GM19463 (cell line): ENCODE data around the gene TBX20.
"Not testable (repeated sequence)": the region's sequence is repeated elsewhere in the genome, so short reads cannot be mapped to it uniquely, and the experiment has no call there.

ENCODE experiments used
- ATAC-seq: cut with Tn5 transposase; IDR thresholded peaks from one replicate; pipeline ENCODE4 v1.9.1; 2021; ENCODE audit warnings: mild to moderate bottlenecking, moderate library complexity; ENCODE audit not compliant: unreplicated experiment

TBX20 gene

DNA sequence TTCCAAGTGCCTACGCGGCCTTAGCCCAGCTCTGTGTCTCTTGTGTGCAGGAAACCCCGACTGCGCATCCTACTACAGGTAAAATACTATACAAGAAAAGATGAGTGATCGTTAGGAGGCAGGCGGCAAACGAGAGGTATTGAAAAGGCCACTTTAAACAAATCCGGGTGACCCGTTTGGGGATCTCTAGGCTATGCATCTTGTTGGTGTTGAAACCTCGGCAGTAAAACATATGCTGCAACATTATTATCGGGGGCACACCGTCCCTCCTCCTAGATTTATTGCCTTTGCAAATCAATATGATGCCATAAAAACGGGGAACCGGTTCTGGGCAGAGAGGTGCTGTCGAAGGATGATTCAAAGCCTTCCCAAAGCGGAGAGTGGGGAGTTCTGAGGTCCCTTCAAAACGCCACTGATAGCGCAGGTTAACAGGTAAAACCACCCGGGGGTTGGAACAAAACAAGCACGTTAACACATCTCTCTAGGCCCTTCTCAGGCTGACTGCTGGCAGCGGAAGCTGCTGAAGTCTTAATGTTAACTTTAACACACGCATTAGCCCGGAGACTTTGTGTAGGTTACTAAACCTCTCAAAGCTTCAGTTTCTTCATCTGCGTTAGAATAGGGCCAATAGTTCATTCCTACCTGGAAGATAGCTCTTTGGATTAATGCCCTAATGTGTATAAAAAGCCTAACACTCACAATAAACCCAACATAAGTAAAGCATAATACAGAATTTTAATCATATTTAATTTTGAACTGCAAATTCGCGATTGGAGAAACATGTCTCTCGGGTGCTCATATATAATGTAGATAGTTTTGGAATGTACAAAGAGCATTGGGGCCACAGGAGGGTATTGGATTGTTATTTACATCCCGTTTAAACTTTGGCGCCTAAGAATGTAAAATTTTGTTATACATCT, 2.6 kb upstream of the TBX20 start:
- no peak for ATAC-seq

DNA sequence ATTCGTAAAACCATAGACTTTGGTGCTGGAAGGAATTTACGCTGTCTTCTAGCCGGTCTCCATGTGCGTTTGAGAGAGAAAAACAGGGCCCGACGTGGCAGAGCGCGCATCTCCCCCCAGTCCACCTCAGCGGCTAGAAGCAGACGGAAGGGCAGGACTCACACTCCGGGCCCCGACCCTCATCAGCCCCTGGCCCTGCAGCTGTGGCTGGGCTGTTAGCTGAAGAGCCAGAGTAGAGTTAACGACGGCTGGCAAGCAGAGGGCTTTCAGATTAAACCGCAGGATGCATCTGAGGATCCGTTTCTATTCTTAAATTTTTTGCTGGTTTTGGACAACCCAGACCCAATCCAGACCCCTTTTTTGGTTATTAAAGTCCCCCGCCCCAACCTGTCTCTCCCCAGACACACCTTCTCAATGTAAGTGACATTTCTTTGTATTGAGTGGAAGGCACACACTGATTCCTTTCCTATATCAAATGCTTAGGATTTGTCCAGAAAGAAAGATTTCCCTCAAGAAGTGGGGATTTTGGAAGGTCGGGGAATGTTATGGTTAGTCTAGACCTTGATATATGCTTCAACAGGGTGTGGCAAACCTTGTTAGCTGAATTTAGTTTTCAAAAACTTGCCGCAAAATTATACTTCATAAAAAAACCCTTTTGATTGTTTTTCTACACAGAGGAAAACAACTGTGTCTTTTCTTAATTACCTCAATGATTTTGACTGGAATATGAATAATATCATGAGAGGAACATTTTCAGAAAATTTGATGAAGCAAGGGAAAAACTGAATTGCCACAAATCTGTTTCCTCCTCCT, 1.7 kb upstream of the TBX20 start:
- ATAC-seq, result no peak

DNA sequence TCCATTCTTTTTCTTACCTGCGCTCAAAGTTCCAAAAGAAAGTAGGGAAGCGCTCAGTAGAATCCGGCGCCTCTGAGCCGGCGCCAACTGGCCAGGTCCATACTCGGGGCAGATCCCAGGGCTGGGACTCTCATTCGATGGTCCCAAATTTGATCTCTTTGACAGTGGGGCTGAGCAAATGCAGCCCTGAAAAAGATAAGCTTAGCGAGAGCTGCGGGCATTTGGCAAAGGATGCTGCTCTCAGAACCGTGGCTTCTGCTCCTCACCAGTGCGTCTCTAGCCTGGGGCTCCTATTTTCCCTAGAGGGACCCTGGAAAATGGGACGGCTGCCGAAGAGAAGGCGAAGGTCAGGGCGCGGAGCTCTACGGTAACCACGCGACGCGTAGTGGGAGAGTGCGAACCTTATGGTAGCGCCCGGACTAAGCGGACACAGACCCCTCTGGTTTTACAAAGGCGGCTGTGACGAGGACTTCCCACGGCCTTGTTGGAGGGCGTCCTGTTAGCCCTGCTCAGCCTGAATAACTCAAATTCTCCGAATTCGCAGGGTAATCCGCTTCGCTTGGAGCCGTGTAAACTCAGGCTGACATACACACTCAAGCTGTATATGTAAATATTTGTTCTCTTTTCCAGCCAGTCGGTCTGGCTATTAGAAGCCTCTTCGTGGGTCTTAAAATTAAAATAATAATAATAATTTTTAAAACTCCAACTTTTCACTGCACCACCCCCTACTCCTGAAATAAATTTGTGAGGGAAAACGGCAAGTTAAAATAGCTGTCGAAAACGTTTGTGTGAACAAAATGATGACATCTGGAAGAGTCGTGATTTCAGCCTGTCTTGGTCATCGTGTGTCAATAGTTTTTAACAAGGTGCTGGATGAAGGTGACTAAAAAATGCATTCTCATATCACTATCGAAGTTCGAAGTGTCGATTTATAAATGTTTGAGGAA, 869 bp upstream of the TBX20 start:
- no peak for ATAC-seq

DNA sequence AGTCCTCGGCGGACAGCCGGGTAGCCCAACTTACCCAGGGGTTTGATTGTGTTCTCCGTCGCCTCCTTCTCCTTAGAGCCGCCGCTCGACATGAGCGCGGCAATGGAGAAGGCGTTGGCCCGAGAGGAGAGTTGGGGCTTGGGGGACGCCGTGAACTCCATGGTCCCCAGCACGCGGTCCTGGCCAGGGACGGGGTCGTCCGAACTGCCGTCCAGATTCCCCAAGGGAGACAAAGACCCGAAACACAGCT, 515 bp downstream of the TBX20 start:
- ATAC-seq, result no peak

DNA sequence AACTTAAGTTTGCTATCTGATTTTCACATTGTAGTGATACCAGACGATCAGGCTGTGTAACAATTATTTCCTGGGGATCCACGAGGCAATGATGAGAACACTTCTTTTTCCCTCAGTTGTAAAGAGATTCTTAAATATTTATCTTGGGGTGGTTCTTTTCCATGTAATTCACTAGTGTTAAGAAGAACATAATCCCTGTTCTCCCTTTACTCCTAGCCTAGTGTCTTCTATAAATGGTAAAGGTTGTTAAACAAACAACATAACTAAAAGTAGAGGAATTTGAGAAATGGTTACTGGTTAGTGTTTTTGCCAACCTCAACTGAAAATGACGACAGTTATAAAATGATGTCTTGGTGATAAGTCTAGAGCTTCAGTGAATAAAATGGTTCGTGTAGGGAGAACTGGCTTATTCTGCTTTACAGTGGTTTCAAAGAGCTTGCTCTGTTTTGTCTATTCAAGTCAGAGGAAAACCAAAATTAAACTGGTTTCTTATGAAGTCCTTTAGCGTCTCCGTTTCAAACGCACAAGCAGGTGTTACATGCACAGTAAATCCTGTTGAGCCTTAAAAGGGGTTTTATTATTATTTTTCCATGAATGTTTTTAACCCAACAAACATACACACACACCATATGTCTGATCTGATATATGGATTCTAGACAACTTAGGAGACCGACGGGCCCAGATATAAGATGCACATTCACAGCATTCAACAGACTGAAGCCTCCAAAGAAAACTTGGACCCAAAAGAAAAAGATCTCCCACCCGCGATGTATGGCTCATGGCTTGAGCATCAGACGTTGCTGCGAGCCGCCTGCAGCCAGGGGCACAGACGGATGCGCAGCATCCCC, 1.1 kb downstream of the TBX20 start:
- ATAC-seq, result no peak

DNA sequence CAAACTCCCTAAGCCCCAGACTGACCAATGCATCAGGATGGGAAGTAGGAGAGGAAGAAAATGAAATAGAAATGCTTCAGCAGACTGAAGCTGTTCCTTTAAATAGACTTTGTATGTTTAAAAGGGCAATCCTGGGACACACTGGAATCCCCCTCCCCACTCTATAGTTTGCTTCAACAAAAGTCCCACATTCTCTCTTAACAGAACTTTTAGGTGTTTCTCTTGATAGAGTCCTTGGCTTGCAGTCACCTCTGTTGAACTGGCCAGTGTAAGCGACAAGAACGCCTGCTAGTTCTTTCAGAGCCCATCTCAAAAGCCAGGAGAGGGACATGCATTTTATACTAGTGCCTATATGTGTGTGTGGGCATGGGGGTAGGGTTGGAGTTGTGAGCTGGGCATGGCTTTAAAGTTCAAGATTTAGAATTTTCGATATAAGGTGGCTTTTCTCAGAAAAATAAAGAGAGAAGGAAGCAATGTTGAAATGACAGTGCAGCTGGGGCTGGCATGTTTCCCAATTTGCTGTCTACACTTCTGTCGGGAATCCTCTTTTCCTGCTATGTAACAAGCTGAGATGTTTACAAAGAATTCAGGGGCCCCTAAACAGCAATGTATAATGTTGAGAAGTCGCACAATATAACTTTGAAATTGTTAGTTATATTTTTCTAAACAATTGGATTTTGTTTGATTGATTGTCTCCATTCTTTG, 2.1 kb downstream of the TBX20 start:
- ATAC-seq, result no peak

DNA sequence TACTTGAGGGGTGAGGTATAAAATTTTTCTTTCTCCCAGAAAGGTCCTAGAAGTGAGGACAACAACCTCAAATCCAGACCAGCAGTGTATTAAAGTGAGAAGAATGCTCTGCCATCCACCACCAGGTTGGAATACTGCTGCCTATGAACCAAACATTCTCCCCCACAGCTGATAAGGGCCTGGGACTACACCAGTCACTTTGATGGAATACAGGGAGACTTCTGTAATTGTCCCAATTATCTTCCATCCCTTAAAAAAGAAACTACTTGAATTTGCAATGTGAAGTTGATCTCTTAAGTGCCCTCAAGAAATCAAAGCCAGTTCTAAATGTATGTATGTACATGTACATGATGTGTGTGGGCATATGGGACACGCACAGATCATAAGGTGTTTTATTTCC, 3.0 kb downstream of the TBX20 start:
- no peak for ATAC-seq

DNA sequence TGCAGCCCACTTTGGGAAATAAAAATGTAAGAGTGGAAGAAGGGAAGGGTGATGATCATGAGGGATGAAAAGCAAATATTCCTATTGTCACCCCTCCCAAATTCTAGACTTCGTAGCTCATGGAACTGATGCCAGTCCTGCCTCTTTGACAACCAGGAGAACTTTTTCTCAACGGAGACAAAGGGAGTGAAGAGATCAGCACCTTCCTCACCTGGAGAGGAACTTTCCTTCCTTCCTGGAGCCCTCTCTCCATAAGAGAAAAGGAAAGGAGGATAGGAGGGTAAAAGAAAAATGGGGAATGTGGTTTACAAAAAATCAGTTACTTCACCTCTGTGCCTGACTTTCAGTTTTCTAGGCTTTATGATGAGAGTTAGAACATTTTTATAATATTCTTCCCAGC, 3.4 kb downstream of the TBX20 start:
- ATAC-seq, result no peak

DNA sequence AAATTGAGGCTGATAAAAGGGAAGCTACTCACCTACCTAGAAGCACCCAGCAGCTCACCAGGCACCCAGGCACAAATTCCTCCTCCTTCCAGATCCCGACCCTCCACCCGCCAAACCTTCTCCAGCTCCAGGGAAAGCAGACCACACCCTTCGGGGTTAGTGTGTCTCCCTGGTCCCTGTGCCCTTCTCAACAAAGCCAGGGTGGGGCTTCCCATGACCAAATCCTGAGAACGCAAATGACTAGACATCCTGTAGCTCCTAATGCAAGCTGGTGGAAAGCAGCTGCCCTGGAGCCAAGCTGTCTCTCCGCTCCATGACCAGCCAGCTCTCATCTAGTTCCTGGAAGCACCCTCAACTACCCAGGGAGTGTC, 4.4 kb downstream of the TBX20 start:
- no peak for ATAC-seq

DNA sequence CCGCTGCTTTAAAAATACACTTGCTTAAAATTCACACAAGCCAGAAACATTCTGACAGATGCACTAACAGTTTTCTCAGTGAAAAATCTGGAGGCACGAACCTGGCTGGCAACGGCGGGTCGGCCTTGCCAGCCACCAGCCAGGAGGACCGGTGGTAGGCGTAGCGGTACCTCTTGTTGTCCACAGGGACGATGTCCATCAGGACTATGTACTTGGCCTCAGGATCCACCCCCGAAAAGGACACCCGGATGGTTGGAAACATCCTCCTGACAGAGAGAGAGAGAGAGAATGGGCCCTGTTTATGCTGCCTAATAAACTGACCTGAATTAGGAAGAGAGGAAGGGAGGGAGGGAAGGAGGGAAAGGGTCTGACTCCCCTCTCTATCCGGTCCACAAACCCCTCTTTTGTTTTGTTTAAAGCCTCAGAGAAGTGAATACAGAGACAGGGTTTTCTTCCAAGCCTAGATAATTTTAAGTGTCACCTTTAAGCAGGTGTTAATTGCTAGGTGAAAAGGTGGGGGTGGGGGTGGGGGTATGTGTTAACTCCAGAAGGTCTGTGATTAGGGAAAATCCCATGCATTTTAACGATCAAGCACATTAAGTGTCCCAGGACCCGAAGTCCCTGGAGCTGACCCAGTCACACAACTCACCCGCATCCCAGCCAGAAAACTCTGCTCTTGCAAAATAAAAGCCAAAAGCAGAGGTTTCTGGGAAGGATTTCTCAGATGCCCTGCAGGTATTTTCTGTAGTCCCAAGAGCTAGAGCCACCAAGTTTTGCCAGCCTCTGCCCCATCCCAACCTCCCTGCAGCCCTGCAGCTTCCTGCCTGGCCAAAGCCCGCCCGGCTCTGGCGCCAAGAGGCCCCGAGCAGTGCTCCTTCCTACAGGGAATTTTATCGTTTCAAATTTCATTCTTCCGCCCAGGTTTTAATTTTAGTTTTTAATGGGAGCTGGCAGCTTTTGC, 5.0 kb downstream of the TBX20 start:
- ATAC-seq, result no peak

DNA sequence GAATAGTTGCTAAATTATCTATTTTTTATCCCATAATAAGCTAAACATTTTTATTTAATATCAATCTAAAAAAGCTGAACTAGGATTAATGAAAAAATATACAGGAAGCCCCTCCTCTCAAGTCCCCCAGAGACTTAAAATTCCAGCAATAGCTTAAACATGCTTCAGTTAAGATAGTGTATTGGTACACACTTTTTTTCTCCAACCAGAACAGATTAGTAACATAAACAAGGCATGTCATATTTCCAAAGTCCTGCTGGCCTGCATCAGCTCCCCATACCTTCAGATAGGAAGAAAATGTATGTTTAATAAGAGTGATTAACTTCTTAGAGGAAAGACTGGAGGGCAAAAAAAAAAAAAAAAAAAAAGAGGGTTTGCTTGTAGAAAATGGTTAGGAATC, 7.1 kb downstream of the TBX20 start:
- no peak for ATAC-seq

DNA sequence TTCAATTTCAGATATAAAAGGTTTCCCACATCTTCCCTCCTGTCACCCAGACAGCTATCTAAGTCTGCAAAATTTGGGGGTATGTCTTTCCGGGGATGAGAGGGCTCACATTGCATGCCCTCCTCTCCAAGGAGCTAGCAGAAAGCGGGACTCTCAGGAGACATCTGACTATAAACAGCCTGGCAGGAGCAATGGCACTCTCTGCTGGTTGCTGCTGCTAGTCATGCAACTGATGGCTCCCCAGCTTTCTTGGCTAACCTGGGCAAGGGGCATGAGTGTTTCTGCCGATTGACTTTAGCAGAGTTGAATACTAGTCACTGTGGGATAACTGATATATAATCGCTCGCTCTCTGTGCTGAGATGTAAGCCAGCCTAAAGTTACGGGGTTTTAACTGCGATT, 12.0 kb downstream of the TBX20 start:
- ATAC-seq, result no peak

DNA sequence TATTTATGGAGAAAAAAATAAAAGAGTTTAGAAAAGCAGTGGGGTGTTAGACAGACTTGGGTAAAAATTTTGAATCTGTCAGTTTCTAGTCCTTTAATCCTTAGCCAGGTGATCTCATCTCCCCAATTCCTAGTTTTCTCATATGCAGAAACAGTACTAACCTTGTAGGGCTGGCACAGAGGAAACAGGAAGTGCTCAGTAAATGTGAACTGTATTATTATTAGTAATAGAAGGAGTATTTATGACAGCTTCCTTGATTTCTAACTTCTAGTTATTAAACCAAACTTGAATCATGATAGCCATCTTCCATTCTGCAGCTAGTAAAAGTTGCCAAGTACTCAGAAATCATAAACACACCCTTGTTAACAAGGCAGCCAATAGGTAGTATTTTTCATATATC, 12.5 kb downstream of the TBX20 start:
- ATAC-seq, result no peak

DNA sequence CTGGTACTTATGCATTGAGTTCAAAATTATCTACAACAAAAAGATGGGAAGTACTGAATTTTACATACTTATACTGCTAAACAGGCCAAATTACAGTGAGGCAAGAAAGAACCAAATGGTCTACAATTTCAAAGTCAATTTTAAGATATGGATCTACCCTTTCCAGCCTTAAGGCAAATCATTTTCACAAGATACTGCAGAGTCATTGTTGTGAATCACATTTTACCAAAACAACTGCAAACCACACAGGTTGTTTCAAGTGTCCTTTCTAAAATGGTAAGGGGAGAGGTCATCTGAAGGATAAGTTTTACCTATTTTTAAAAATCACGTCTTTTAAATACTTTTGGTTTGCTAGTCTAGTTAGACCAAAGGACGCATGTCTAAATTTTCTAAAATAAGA, 12.9 kb downstream of the TBX20 start:
- not testable (repeated sequence) for ATAC-seq

DNA sequence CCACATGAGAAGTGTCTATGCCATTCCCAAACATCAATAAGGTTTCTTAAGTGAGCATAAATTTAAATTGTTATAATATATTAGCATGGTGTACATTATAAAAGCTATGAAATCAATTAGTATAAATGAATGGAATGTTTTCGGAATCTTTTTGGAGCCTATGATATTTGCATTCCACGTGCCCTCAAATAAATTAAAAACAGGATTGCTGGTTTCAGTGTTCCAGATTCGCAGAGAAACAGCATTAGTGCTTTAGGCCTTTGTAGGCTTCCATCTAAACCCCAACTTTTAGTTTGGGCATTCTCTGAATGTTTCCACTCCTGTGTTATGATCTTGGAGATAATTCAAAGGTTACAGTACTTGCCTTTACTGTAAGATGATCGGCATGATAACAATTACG, 15.4 kb downstream of the TBX20 start:
- ATAC-seq, result not testable (repeated sequence)

DNA sequence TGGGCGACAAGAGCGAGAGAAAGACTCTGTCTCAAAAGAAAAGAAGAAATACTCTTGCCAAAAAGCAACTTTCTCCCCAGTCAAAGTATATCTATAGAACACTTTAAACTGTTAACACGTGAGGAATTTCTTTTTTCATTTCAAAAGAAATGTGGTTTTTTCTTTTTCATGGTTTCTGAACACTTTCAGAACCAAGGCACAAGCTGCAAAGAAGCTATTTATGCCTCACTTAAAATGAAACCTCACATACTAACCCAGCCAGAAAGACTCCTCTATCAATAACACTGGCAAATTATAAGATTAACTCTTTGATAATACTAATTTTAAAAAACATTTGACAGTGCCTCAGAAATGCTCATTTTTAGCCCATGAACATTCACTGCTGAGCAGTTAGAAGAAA, 20.9 kb downstream of the TBX20 start:
- no peak for ATAC-seq

DNA sequence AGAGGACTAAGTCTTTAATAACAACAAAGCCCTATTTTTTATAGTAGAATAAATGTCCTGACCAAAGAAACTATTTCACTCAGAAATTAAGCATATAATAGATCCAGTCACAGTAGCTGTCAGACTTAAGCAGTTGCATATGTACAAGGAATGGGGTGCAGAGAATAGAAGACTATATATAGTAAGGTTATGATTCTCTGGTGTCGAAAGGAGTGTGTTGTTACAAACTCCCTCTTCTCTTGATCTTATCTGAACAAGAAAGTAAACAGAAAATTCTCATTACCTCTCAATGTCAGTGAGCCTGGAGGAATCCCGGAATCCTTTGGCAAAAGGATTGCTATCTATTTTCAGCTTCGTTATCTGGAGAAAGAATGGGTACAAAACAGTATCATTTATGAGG, 22.7 kb downstream of the TBX20 start:
- not testable (repeated sequence) for ATAC-seq

DNA sequence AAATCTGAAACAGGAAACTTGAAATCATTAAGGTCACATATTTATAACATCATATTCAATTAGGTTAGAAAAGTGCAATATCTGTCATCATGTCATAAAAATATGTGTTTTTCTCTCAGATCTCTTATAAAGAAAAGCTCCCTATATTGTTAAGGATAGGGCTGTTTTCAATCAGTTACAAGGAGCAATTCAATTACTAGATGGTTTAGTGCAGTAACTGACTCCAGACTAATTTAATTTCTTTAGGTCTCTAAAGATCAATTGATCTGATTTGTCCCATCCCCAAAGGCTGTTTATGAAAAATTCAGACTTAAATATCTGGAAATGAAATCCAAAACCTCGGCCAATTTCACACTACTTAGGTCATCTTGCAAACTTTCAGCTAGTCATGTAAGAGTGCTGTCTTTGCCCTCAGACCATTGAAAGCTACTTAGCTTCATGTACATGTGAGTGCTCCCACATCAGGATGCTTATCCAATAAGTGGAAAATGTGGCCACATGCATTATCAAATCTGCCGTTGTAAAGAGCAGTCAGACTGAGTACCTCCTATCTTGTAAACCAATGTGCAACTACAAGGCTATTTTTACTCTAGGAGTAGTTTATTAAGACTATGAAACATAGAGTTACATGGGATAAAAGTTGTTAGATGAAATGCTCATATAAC, 24.7 kb downstream of the TBX20 start:
- ATAC-seq, result not testable (repeated sequence)
